ENCODE data around the gene POLR3B.

DNA sequence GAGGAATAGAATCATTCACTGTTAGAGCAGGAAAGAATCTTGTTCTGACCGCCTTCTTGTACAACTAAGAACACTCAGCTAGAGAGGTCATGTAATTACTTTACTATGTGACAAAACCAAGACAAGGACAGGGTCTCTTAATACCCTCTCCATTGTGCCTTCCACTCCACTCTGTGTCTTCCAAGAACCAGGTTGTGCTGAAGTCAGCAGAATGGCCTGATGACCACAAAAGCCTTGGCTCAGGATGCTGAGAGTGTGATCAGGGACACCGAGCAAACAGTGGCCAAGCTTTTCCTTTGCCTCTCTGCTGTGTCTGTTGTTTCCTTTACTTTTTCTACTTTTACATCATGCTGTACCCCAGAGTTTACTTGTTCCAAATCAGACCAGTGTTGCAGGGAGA, 142.1 kb downstream of the POLR3B start:
- TF ChIP-seq, protein P1, sequence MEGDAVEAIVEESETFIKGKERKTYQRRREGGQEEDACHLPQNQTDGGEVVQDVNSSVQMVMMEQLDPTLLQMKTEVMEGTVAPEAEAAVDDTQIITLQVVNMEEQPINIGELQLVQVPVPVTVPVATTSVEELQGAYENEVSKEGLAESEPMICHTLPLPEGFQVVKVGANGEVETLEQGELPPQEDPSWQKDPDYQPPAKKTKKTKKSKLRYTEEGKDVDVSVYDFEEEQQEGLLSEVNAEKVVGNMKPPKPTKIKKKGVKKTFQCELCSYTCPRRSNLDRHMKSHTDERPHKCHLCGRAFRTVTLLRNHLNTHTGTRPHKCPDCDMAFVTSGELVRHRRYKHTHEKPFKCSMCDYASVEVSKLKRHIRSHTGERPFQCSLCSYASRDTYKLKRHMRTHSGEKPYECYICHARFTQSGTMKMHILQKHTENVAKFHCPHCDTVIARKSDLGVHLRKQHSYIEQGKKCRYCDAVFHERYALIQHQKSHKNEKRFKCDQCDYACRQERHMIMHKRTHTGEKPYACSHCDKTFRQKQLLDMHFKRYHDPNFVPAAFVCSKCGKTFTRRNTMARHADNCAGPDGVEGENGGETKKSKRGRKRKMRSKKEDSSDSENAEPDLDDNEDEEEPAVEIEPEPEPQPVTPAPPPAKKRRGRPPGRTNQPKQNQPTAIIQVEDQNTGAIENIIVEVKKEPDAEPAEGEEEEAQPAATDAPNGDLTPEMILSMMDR (IDR thresholded peaks at IDR 0.05): no peak
- TF ChIP-seq POLR2A (IDR thresholded peaks at IDR 0.05): no peak
